Activated CD8-positive, alpha-beta memory T cell treated with anti-CD3 and anti-CD28 coated beads, Interleukin-2, amount 50 U/mL, for 4 hours (primary cell): ENCODE data around the gene GDI1.

Experiments used
- DNase-seq: peaks from one replicate; pipeline ENCODE4 v3.0.0-alpha.2; 2020

Gene GDI1

GRCh38 chrX:154439841-154440240, 2.9 kb downstream of the GDI1 start:
- no peak for DNase-seq

- DNase-seq, result no peak
Observed at GRCh38 chrX:154440623-154441357, 3.8 kb downstream of the GDI1 start.

- DNase-seq, result no peak
Observed at GRCh38 chrX:154441564-154441963, 4.6 kb downstream of the GDI1 start.

- DNase-seq, result no peak
Observed at GRCh38 chrX:154441984-154442707, 5.2 kb downstream of the GDI1 start.

- no peak for DNase-seq
Observed at GRCh38 chrX:154443479-154443910, 6.5 kb downstream of the GDI1 start.

GRCh38 chrX:154443992-154444754, 7.2 kb downstream of the GDI1 start, which contains the start of gene FAM50A:
TSS of gene FAM50A (plus strand) at chrX:154444141. CDS start at chrX:154444236, 95 bp downstream.
- peak; percentile 70 for DNase-seq

- no peak for DNase-seq
Observed at GRCh38 chrX:154444755-154445246, 7.8 kb downstream of the GDI1 start.

GRCh38 chrX:154445776-154446175, 8.8 kb downstream of the GDI1 start:
- DNase-seq, result no peak

GRCh38 chrX:154446430-154446829, 9.5 kb downstream of the GDI1 start:
- no peak for DNase-seq

GRCh38 chrX:154448484-154448883, 11.5 kb downstream of the GDI1 start:
- DNase-seq, result no peak

GRCh38 chrX:154449618-154450017, 12.7 kb downstream of the GDI1 start:
- no peak for DNase-seq

GRCh38 chrX:154450312-154450711, 13.4 kb downstream of the GDI1 start:
- no peak for DNase-seq

GRCh38 chrX:154452823-154453222, 15.9 kb downstream of the GDI1 start:
- no peak for DNase-seq

- peak; percentile 59 for DNase-seq
Observed at GRCh38 chrX:154457491-154458115, 20.6 kb downstream of the GDI1 start.

- peak; percentile 69 for DNase-seq
Observed at GRCh38 chrX:154458116-154458953, 21.4 kb downstream of the GDI1 start, which contains the start of gene PLXNA3. TSS of gene PLXNA3 (plus strand) at chrX:154458281. CDS start at chrX:154460184, 1,903 bp downstream.

GRCh38 chrX:154458954-154459778, 22.2 kb downstream of the GDI1 start:
- DNase-seq, result no peak

GRCh38 chrX:154459832-154460231, 22.9 kb downstream of the GDI1 start:
- DNase-seq, result no peak

GRCh38 chrX:154460326-154460725, 23.4 kb downstream of the GDI1 start:
- DNase-seq, result no peak

GRCh38 chrX:154462396-154462795, 25.4 kb downstream of the GDI1 start:
- DNase-seq, result no peak

- no peak for DNase-seq
Observed at GRCh38 chrX:154463611-154464220, 26.8 kb downstream of the GDI1 start.
